OCI-LY1 (cell line): Measurements from ENCODE around the gene KCNH8.

Experiments used
- H2AFZ ChIP-seq: fragments of 200-600 bp; sonication (generic), shearing (Covaris generic); 2 replicates; pipeline ENCODE4 v1.6.0; 2014; ENCODE audit warnings: antibody characterized with exemption, mild to moderate bottlenecking, low read length
- H3F3A ChIP-seq: fragments of 200-600 bp; sonication (generic), shearing (Covaris generic); 2 replicates; pipeline ENCODE4 v1.6.0; 2014; ENCODE audit warnings: mild to moderate bottlenecking, antibody characterized with exemption, low read length, moderate library complexity; ENCODE audit not compliant: insufficient read depth
- H3K27ac ChIP-seq: fragments of 200-600 bp; sonication (generic); 2 replicates; pipeline ENCODE4 v1.5.1; 2014; ENCODE audit warnings: low read length, mixed run types, mild to moderate bottlenecking, low read depth; ENCODE audit not compliant: poor library complexity, severe bottlenecking
- H3K27me3 ChIP-seq: fragments of 200-600 bp; sonication (generic); 2 replicates; pipeline ENCODE4 v1.6.0; 2014; ENCODE audit warnings: antibody characterized with exemption, mild to moderate bottlenecking, low read length, moderate library complexity; ENCODE audit not compliant: insufficient read depth
- H3K36me3 ChIP-seq: fragments of 200-600 bp; sonication (generic); 2 replicates; pipeline ENCODE4 v1.6.1; 2014; ENCODE audit warnings: mild to moderate bottlenecking, antibody characterized with exemption, low read length, moderate library complexity, mixed read lengths; ENCODE audit not compliant: insufficient read depth
- H3K4me1 ChIP-seq: fragments of 200-600 bp; sonication (generic); 2 replicates; pipeline ENCODE4 v1.5.1; 2014; ENCODE audit warnings: mild to moderate bottlenecking, low read length, moderate library complexity; ENCODE audit not compliant: insufficient read depth, severe bottlenecking
- H3K4me2 ChIP-seq: fragments of 200-600 bp; sonication (generic), shearing (Covaris generic); 2 replicates; pipeline ENCODE4 v1.6.1; 2014; ENCODE audit warnings: low read length
- H3K4me3 ChIP-seq: fragments of 200-600 bp; sonication (generic); 2 replicates; pipeline ENCODE4 v1.5.1; 2014; ENCODE audit warnings: low read length, low read depth, mild to moderate bottlenecking, mixed read lengths; ENCODE audit not compliant: poor library complexity, severe bottlenecking
- H3K79me2 ChIP-seq: fragments of 200-600 bp; shearing (Covaris generic); 2 replicates; pipeline ENCODE4 v1.6.1; 2016; ENCODE audit warnings: mixed run types, low read length, mixed read lengths; ENCODE audit not compliant: insufficient read depth
- H3K9ac ChIP-seq: fragments of 200-600 bp; sonication (generic), shearing (Covaris generic); 2 replicates; pipeline ENCODE4 v1.6.1; 2014; ENCODE audit warnings: mild to moderate bottlenecking, low read length, mixed read lengths
- H3K9me2 ChIP-seq: fragments of 200-600 bp; sonication (generic), shearing (Covaris generic); 2 replicates; pipeline ENCODE4 v1.6.1; 2014; ENCODE audit warnings: low read depth, mild to moderate bottlenecking, low read length, mixed read lengths
- H3K9me3 ChIP-seq: fragments of 200-600 bp; shearing (Covaris generic); 2 replicates; pipeline ENCODE4 v1.6.1; 2014; ENCODE audit warnings: low read length, mixed read lengths
- H4K20me1 ChIP-seq: fragments of 200-600 bp; sonication (generic), shearing (Covaris generic); 2 replicates; pipeline ENCODE4 v1.6.0; 2016; ENCODE audit warnings: mild to moderate bottlenecking, low read length; ENCODE audit not compliant: insufficient read depth
- EZH2 ChIP-seq: fragments of 200-600 bp; sonication (generic), shearing (Covaris generic); IDR thresholded peaks from 2 replicates; pipeline ENCODE4 v1.8.0; 2017; ENCODE audit warnings: borderline replicate concordance, mixed run types, mild to moderate bottlenecking, antibody characterized with exemption, low read length, moderate library complexity, mixed read lengths
- TF ChIP-seq, protein P1 (sequence below): fragments of 200-600 bp; sonication (generic), shearing (Covaris generic); IDR thresholded peaks from 2 replicates; pipeline ENCODE4 v1.5.1; 2017; ENCODE audit warnings: mild to moderate bottlenecking, antibody characterized with exemption, low read length, moderate library complexity, mixed read lengths

The KCNH8 gene

DNA sequence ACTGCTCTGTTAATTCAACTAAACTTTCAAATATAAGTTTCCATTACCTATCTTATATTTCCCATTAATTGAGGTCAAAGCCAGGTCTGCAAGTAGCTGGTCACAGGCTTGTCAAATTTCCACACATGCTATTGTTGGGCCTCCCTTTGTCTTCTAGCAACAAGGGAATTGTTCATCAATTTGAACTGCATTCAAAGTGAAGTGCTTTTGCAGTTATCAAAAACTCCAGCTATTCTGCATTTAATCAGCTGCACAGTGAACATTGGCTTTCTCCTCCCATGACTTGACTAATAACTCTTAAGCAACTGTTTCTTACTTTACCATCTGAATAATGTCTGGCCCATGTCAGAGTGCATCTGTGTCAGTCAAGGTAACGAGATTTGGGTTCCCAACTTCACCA is 198.4 kb downstream of the KCNH8 start:
- Histone ChIP-seq H3K27ac (peak overlapping the region; percentile 93), H3K9me2 (no peaks in the 10 kb centered on the region), H3K9ac (peak overlapping the region; percentile 64), H3K27me3 (no peaks in the 10 kb centered on the region), H3K79me2 (no peaks in the 10 kb centered on the region), H3K4me1 (peaks cover 76% of the 10 kb centered on the region), H3K4me2 (peak overlapping the region; percentile 51), H3K4me3 (peak overlapping the region; percentile 43), H3K9me3 (no peaks in the 10 kb centered on the region), H3F3A (no peaks in the 10 kb centered on the region), H3K36me3 (no peaks in the 10 kb centered on the region), H2AFZ (peak overlapping the region; percentile 5), H4K20me1 (no peaks in the 10 kb centered on the region)
- TF ChIP-seq EZH2, result no peak
- TF ChIP-seq, protein P1, sequence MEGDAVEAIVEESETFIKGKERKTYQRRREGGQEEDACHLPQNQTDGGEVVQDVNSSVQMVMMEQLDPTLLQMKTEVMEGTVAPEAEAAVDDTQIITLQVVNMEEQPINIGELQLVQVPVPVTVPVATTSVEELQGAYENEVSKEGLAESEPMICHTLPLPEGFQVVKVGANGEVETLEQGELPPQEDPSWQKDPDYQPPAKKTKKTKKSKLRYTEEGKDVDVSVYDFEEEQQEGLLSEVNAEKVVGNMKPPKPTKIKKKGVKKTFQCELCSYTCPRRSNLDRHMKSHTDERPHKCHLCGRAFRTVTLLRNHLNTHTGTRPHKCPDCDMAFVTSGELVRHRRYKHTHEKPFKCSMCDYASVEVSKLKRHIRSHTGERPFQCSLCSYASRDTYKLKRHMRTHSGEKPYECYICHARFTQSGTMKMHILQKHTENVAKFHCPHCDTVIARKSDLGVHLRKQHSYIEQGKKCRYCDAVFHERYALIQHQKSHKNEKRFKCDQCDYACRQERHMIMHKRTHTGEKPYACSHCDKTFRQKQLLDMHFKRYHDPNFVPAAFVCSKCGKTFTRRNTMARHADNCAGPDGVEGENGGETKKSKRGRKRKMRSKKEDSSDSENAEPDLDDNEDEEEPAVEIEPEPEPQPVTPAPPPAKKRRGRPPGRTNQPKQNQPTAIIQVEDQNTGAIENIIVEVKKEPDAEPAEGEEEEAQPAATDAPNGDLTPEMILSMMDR, result no peak

DNA sequence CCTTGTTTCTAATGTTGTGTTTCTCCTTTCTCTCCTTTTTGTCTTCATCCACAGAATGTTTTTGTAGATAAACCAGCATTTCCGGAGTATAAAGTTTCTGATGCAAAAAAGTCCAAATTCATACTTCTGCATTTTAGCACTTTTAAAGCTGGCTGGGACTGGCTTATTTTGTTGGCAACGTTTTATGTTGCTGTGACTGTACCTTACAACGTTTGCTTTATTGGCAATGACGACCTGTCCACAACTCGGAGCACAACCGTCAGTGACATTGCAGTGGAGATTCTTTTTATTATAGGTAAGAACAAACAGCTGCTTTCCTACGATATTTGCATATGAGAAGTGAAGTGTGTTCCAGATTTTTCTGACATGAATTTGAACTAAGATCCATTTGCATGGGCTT is 199.4 kb downstream of the KCNH8 start:
- Histone ChIP-seq H3F3A (no peaks in the 10 kb centered on the region), H3K9me3 (no peaks in the 10 kb centered on the region), H3K79me2 (no peaks in the 10 kb centered on the region), H3K27me3 (no peaks in the 10 kb centered on the region), H3K4me3 (peak overlapping the region; percentile 43), H3K36me3 (no peaks in the 10 kb centered on the region), H3K9me2 (no peaks in the 10 kb centered on the region), H3K4me2 (peak overlapping the region; percentile 51), H4K20me1 (no peaks in the 10 kb centered on the region), H3K4me1 (peaks cover 68% of the 10 kb centered on the region), H3K27ac (peak overlapping the region; percentile 93), H3K9ac (peak overlapping the region; percentile 64), H2AFZ (no peak overlapping the region)
- no peak for TF ChIP-seq EZH2
- TF ChIP-seq, protein P1, result no peak

DNA sequence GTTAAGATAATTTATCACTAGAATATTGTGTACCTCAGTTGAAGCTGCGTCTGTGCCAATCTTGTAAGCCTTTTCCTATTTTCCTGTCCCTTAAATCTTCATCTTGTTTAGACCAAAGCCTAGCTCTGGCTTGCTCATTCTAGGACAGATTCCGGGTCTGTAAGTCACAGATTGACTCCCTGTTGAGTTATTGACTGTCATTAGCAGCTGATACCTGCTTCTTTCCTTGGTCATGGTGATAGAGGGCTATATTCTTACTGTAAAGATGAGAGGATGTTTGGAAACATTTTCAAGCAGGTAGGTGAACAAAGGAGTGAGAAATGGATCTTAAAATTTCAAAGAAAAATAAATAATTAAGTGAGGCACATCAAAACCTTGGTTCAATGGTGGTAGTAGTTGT is 200.2 kb downstream of the KCNH8 start:
- TF ChIP-seq, protein P1, result no peak
- H3K4me1 ChIP-seq, result peaks cover 60% of the 10 kb centered on the region

More for the DNA sequence above, 200.2 kb downstream of the KCNH8 start:
- Histone ChIP-seq H3K4me3 (peak overlapping the region; percentile 43), H4K20me1 (no peaks in the 10 kb centered on the region), H2AFZ (no peak overlapping the region), H3K36me3 (no peaks in the 10 kb centered on the region), H3K27me3 (no peaks in the 10 kb centered on the region), H3K9me2 (no peaks in the 10 kb centered on the region), H3K79me2 (no peaks in the 10 kb centered on the region), H3K4me2 (peak overlapping the region; percentile 51), H3K27ac (peak overlapping the region; percentile 93), H3F3A (no peaks in the 10 kb centered on the region), H3K9me3 (no peaks in the 10 kb centered on the region), H3K9ac (peak overlapping the region; percentile 64)
